GM19099 (cell line): Measurements from ENCODE around the gene CFAP126.
A peak's percentile ranks its signal among the peaks of the same experiment; 100 is the strongest.

Experiments
- POLR2A ChIP-seq: IDR thresholded peaks from 3 replicates; pipeline ENCODE4 v1.6.1; 2011; ENCODE audit warnings: low read depth; ENCODE audit not compliant: insufficient read length; ENCODE audit errors: extremely low read depth

Gene CFAP126, protein sequence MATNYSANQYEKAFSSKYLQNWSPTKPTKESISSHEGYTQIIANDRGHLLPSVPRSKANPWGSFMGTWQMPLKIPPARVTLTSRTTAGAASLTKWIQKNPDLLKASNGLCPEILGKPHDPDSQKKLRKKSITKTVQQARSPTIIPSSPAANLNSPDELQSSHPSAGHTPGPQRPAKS

DNA sequence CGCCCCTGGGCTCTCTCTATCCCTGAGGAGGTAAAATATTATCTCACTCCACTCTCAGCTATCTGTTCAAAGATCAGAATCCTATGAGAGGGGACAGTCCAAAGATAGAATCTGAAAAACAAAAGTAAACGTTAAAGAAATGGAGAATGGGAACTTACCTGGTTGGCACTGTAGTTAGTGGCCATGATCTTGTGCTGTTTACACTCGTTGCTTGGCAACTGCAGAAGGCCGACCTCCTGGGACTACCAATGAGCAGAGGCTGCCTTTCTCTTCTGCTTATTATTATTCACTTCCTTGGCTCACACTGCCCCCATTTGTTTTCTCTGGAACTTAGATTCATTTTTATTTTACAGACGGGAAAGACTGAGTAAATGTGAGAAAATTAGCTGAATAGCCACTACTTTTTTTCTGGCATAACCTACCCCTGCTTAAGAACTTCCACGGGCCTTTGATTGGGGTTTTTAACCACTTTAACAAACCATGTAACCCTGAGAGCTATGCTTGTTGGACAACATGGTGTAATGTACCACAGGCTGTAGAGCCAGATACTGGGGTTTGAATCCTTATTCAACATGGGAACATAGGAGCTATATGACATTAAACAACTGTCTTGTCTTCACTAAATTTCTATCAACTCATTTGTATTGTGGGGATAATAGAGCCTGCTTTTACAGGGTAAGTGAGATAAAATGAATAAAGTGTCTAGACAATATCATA is at the start of gene CFAP126:
TSS of gene CFAP126 (minus strand) at position 193 of the 717 bp plus-strand sequence. CDS start at position 185, 8 bp downstream.
- TF ChIP-seq POLR2A = no peak

DNA sequence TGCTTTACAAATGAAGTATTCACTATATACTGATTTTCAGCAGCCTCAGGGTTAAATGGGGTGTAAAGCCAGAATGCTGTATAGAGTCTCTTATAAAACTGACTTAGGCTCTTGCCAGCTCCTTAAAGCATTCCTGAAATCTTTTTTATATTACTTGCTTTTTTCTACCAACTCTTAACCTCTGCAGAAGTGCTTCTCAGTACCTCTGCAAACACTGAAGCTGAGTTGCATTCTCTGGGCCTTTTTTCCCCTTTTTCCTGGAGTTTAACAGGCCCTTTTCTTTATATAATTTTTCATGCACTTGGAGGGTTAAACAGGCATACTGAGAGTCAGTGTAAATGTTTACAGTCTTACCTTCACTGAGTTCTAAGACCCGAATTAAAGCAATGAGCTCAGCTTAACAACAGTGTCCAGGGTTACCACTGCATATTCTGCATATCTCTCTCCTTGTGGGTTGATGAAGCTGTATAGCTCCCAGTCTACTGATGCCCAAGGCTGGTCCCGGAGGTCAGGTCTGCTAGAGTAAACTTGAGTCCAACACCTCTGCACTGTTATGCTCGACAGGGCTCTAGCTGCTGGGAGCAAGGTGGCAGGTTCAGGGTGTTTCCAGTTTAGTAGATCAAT is 40.9 kb upstream of the CFAP126 start:
- no peak for TF ChIP-seq POLR2A

DNA sequence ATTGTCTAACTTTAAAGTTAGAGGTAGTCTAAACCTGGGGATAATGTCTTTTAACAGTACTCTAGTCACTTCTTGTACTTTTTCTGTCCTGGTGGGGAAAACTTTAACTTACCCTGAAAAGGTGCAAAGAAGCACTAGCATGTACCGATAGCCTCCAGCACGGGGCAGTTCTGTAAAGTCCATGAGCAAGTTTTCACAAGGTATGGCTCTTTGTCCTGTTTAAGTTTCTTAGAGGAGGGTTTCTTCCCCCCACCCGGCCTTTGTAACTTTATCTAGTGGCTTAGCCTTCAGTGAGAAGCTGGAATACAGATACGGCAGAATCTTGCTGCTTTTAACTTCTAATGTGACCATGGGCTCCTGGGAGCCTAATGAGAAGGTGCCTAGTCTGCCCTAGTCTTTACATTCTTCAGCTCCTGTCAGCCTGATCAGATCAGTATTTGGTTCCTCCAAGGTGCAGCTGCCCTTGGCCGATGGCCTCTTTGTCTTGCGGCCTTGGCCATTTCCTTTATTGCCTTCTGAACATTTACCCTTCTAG is 39.8 kb upstream of the CFAP126 start:
- no peak for TF ChIP-seq POLR2A

DNA sequence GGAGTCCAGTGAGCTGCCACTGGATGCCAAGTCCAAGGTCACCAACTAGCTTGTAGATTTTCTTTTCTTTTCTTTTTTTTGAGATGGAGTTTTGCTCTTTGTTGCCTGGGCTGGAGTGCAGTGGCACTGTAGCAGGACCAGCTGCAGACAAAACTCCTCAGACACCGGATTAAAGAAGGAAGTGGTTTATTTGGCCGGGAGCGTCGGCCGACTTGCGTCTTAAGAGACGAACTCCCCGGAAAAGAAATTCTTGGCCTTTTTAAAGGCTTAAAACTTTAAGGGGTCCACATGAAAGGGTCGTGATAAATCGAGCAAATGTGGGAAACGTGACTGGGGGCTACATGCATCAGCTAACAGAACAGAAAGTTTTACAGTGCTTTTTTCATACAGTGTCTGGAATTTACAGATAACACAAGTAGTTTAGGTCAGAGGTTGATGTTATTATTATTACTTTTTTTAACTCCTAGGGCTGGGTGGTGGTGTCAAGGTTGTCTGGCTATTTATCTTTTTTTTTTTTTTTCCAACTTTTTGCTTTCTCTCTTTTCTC is 36.4 kb upstream of the CFAP126 start:
- no peak for TF ChIP-seq POLR2A

DNA sequence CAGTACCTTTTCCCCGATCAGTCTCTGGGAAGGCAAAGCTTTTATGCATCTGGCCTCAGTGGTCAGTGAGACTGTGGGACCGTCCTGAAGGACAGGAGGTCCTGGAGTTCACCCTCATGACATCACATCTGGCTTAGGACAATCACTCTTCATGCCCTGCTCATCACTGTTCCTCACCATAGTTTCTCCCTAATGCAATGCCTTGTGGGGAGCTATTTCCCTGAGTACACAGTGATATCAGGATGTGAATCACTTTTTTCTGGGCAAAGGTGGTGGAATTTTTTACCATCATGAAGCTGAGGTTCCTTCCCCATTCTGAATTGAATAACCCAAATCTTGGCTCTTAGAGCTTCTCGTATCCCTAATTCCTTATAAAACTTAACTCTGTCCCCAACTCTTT is 34.8 kb upstream of the CFAP126 start:
- TF ChIP-seq POLR2A = no peak

DNA sequence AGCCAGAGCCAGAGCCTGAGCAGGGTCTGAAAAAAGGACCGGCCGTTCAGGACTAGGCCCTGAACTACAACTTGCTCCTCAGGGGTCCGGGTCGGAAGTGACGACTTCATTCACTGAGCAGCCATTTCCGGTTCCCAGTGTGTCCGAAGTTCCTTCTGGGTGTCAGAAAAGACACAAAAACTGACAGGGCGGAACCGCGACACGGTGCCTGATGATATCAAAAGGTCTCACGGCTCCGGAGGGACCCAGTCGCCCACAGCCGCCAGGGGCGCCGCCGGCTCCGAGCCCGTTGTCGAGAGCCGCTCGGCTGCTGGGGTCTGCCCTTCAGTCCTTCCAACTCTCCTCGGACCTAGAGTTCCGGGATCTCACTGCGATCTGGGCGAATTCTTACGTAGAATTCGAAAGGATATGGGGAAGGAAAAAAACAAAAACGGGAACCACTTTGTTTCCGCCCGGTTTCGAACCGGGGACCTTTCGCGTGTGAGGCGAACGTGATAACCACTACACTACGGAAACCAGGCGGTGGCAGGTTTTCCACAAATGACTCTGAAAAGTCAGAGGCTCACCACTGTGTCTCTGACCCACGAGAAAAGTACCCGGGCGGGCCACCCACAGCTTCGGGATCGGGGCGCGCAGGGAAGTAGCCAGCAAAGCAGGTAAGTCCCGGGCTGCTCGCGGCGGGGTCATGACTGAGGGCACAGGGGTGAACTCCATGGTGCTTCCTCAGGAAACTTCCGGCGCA is 31.8 kb upstream of the CFAP126 start:
- TF ChIP-seq POLR2A = peak; percentile 91

DNA sequence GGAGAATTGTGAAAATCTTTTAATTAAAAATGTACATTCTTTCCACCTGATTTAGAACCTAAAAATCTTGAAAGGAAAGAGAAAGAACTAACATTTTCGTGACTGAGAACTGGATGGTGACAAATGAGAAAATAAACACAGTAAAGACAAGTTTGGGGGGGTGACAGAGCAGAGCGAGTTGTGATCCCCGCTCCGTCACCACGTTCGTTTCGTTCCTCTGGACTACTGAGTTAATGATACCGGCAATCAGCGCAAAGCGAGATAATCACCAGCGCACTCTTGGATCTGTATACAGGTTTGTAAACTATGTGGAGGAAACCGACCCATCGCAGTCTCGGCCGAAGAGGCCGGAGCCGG is 31.2 kb upstream of the CFAP126 start:
- TF ChIP-seq POLR2A = no peak

DNA sequence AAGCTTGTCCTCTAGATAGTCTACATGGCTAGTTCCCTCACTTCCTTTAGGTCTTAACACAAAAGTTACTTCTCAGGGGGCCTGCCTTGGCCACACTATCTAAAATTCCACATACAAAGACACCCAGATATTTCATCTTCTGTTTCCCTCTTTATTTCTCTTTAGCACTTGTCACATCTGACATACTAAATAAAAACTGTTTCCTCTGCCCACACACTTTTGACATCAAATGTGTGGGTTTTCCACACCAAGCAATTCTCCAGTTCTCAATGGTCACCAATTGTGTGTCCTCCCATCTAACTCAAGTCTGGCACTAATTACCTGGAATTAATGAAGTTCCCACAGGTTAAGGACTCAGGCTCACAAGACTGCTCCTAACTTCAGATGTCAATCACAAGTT is 25.5 kb upstream of the CFAP126 start:
- TF ChIP-seq POLR2A = no peak

DNA sequence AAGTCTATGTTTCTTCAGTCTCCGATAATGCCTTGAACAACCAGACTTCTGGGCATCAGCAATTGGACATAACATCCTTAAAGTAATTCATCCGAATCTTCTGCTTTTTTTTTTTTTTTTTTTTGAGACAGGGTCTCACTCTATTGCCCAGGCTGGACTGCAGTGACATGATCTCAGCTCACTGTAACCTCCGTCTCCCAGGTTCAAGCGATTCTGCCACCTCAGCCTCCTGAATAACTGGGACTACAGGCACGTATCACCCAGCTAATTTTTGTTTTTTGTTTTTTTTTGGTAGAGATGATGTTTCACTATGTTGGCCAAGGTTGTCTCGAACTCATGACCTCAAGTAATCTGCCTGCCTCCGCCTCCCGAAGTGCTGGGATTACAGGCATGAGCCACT is 23.9 kb upstream of the CFAP126 start:
- no peak for TF ChIP-seq POLR2A

DNA sequence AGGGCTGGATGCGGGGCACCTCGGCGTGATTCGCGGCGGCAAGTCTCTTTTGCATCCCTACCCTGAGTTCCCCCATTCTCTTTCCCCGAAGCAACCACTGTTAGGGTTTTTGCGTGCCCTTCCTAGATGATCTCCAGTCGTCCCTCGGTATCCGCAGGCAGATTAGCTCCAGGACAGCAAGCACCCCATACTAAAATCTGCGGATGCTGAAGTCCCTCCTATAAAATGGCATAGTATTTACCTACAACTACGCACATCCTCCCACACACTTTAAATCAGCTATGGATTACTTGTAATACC is 22.8 kb upstream of the CFAP126 start:
- TF ChIP-seq POLR2A = no peak

DNA sequence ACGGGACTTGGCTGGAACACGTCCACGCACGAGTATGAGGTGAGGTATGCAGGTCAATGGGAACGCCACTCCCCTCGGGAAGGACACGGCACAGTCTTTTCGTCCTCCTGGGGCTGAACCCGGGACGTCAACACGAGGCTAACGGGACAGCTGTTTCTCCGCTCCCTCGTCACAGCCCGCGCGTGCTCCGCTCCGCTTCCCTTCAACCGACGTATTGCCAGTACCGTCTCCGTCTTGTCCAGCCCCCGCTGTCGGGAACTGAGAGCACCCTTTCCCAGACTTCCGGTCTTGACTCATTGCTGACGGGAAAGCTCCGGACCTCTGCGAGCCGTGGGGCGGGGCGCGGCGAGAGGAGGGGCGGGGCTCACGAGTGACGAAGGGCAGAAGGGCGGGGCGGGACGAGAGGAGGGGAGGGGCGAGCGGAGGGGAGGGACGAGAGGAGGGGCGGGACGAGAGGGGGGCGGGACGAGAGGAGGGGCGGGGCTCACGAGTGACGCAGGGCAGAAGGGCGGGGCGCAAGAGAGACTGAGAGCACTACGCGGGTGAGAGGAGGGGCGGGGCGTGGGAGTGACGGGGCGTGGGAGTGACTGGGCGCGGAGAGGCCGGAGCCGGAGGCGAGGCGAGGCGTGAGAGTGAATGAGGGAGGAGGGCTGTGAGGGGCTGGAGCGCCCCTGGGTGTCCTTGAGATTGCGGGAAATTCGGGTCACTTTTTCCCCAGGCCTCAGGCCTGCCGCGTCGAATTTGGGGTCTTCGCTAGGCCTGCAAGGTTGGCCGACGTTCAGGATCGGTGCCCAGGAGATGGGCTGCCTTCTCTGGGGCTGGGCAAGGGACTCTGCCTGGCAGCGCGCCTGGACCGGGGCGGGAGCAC is 22.2 kb upstream of the CFAP126 start:
- TF ChIP-seq POLR2A = peak; percentile 58

DNA sequence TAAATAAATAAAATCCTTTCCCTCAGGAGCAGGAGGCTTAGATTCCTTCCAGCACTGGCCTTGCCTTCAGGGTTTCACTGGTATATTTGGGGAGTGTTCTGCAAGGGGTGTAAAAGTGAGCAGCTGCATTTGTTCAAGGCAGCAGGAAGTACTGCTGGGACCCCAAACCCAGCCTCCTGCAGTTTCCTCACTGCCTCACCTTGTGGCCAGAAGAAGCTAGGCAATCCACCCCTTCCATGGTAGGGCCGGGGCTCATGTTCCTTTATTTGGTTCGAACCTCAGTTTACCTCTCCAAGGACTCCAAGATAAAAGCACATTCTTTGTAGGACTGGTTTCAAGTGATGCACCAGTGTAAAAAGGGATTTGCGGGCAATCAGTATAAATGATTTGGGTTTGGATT is 21.0 kb upstream of the CFAP126 start:
- no peak for TF ChIP-seq POLR2A

DNA sequence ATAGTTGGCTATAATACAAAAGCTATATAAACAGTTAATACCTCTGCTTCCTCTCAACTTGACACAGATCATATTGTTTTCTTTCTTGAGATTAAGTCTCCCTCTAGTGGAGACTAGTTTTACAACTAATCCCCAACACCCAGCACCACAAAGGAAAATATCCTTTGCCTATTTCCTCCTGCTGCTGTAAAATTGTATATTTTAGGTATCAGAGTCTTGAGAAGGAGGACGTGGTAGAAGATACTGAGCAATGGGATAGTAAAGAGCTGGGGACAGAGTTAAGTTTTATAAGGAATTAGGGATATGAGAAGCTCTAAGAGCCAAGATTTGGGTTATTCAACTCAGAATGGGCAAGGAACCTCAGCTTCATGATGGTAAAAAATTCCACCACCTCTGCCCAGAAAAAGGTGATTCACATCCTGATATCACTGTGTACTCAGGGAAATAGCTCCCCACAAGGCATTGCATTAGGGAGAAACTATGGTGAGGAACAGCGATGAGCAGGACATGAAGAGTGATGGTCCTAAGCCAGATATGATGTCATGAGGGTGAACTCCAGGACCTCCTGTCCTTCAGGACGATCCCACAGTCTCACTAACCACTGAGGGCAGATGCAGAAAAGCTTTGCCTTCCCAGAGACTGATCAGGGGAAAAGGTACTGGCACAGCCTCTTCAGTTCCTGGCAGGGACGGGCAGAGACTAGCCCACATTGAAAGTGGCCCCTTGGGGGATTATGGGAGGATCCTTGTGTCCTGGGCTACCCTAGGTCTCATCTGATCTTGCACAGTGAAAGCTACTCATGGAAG is 14.7 kb upstream of the CFAP126 start:
- TF ChIP-seq POLR2A = no peak

DNA sequence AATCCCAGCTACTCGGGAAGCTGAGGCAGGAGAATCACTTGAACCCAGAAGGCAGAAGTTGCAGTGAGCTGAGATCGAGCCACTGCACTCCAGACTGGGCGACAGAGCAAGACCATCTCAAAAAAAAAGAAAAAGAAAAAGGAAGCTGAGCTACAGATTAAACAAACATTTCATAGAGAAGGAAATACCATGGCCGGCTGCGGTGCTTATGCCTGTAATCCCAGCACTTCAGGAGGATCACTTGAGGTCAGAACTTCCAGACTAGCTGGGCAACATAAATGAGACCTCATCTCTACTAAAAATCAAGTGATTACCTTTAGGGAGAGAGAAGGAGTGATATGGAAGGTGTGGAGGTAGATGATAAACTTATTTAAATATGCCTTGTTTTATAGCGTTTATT is 14.0 kb upstream of the CFAP126 start:
- no peak for TF ChIP-seq POLR2A

DNA sequence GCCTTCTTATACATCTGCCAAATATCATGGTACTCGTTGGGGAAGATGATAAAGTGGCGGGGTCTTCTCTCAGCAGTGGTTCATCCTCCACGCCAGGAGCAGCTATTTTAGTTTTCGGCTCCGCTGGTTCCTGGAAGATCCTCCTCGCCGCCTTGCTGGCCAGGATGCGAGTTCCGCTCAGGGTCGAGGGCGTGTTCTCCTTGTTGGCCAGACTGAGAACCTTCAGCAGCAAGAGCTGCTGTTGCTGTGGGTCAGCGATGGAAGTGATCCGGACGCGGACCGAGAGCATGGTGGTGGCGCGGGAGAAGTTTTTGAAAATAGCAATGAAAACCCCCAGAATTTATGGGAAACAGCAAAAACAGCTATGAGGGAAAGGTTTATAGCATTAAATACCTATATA is 11.4 kb upstream of the CFAP126 start:
- TF ChIP-seq POLR2A = peak; percentile 60
